HG03378 (cell line): Measurements from ENCODE around the gene STAP1.

ENCODE experiments used
- ATAC-seq: cut with Tn5 transposase; IDR thresholded peaks from one replicate; pipeline ENCODE4 v1.9.1; 2021; ENCODE audit warnings: mild to moderate bottlenecking, moderate library complexity; ENCODE audit not compliant: unreplicated experiment

STAP1 gene

DNA sequence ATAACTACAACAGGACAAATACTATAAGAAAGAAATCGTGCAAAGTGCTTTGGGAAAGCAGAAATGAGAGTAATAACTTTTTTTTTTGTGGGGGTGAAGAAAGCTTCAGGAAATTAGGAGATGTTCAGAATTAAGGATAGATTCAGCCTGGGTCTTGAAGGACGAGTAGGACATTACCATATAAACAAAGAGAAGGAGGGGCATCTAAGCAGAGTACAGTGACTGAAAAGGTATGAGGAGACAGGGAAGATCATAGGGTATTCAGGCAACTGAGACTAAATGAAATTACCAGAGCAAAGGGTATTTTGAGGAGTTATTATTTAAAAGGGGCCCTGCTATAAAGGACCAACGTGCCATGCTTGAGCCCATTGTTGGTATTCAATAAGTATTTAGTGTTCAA lies 3.1 kb upstream of the STAP1 start:
- ATAC-seq = no peak

DNA sequence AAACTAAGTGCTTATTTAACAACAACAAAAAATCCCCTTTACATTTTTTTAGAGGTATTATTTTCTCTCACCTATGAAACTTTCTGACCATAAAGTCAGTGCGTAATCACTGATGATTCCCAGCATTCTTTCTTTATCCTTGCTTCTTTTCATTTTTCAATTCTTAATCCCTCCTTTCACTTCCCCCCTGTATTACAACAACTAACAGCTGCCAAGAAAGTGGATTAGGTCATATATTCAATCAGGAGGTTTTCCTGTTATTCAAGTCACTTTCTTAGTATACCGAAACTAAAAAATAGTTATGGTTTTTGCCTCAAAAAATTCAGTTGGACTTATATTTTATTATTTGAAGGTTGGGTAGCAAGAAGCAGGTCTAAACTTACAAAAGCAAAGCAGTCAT lies 2.1 kb upstream of the STAP1 start:
- ATAC-seq = no peak

DNA sequence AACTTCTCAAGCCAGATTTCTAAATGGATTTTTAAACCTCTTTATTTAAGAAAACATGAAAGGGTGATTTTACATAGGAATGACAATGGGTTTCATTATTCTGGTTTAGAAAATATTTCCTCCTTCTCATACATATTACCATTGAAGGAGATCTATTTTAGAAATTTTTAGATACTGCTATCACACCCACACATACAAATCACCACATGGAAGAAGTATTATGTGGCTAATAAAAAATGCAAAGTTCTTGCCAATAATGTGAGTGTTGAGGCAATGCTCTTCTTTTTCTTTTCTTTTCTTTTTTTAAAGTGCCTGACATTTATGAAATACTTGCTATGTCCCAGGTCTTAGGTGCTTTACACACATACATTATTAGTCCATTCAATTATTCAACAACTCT lies 6.8 kb downstream of the STAP1 start:
- ATAC-seq = no peak

DNA sequence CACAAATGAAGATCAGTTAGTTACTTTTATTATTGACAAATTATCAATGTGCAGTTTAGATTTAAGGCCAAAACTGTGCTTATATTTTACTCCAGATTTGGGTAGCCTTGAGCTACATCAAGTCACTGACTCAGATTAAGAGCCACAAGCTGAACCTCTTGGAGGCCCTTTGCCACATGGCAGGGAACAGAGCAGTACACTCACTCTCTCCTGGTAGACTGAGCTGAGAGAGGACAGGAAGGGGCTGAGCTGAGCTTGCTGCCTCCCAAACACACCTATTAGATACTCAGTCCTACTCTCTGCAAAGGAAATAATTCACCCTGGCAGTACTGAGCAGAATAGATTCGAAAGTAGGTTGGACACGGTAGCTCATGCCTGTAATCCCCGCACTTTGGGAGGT lies 7.8 kb downstream of the STAP1 start:
- no peak for ATAC-seq

DNA sequence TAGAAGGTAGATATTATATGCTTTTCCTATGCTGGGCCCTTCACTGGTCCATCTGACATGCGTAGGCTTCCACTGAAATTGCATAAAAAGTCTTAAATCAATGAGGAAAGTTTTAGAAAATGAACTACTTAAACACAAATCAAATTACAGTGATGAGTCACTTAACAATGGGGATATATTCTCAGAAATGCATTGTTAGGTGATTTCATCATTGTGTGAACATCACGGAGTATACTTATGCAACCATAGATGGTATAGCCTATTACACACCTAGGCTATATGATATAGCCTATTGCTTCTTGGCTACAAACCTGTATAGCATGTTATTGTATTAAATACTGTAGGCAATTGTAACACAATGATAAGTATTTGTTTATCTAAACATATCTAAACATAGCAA lies 10.3 kb downstream of the STAP1 start:
- ATAC-seq = no peak

DNA sequence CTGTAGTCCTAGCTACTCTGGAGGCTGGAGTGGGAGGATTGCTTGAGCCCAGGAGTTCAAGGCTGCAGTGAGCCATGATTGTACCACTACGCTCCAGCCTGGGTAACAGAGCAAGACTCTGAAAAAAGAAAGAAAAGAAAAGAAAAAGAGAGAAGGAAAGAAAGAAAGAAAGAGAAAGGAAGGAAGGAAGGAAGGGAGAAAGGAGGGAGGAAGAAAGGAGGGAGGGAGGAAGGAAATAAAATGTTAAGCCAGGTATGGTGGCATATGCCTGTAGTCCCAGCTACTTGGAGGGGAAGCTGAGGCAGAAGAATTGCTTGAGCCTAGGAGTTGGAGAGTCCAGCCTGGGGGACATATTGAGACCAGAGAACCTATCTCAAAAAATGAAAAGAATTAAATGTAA lies 12.0 kb downstream of the STAP1 start:
- no peak for ATAC-seq

DNA sequence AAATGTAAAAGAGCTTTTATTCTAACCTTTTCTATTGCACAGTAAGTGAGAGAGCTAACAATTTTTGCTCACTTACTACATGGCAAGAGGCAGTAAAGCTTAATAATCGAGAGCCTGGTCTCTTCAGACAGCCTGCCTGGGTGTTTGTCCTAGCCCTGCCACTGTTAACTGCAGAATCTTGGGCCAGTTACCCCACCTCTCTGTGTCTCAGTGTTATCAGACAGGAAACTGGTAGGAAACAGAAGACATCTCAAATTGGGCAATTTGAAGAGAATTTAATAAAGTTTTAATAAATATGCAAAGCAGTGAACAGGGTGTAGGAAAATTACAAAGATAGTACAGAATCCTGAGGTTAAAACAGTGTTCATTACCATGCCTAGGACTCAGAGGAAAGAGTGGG lies 13.4 kb downstream of the STAP1 start:
- ATAC-seq = no peak

DNA sequence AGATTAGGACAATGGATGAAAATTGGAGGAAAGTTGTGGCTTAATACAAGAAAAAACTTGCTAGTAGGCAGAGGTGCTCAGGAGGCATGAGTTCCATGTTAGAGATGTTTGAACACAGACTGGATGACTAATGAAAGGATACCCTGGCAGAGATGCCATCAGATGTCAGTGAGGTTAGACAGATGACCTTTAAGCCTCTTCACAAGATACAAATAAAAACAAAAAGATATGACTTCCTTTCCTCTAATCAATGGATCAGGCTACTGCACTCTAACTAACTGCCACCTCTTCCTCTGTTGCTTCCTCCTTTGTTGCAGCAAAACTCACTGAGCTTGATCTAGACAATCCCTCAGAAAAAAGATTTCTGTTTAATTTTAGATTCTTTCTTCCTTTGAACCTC lies 14.7 kb downstream of the STAP1 start:
- no peak for ATAC-seq

DNA sequence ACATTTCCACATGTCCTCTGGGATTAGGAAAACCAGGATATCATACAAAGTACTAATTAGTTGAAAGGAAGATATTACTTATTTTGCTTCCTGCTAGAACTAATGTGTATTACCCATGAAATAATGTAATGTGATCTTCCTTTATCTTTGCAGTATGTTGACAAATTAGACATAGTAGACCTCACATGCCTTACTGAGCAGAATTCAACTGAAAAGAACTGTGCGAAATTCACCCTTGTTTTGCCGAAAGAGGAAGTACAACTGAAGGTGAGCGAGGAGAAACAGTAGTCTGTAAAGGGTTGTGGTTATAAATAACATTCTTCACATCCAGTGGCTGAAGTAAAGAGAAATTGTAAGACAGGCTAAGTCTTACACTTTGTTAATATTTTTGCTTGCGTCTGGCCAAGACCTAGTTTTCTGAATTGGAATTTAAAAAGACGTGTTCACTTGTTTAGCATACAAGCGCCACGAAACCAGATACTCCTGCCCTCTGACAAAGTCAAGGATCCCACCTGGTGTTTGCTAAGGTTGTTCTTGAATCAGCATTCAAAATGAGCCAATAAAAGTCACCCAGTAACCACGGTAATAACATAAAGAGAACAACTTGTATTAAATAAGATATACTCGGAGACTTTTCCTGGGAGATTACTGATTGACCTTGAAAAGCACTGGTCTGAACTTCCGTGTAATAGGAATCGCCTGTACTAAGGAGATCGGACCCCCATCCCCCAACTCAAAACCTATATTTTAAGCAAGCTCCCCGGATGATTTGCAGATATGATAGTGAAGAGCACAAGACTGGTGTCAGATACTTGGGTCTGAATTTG lies 16.9 kb downstream of the STAP1 start:
- peak; percentile 94 for ATAC-seq

DNA sequence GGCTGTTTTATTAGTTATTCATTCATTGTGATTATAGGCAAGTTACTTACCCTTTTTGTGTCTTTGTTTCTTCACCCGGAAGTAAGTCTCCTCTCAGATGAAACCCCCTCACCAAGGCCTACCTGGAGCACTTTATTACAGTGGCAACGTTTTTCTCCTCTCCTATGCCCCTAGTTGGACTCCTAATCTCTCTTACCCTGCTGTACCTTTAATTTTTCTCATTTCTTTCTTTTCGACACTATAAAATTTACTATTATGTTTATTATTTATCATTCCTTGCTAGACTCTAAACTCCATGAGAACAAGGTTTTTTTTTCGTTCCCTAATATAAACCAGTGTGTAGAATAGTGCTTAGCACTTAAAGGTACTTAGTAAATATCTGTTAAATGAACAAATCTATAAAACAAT lies 17.5 kb downstream of the STAP1 start:
- no peak for ATAC-seq

DNA sequence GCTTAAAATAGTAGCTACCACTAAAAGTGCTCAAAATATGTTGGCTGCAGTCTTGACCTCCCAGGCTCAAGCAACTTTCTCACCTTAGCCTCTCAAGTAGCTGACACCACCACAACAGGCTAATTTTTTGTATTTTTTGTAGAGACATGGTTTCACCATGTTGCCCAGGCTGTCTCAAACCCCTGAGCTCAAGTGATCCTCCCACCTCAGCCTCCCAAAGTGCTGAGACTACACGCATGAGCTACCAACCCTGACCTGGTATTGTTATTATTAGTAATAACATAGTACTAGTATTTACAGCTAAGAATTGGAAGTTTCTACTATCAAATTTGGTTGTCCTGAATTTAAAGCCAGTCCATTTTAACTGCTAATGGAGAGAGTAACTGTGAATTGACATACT lies 18.0 kb downstream of the STAP1 start:
- peak; percentile 55 for ATAC-seq

DNA sequence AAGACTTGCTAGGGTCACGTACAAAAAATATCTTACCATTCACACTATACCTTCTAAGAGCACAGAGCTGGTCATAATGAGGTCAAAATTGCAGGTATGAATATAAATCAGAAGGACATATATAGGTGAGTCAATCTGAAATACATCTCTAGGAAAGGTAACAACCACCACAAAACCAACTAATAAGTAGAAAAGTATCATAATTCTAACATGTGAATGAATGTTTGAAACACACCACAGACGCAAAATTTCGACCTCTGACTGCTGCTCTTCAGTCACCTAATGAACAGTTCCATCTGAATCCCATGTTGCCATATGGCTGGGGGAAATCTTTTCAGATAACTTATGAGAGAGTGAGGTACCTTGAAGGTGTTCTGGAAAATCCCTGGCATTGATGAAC lies 22.1 kb downstream of the STAP1 start:
- no peak for ATAC-seq

DNA sequence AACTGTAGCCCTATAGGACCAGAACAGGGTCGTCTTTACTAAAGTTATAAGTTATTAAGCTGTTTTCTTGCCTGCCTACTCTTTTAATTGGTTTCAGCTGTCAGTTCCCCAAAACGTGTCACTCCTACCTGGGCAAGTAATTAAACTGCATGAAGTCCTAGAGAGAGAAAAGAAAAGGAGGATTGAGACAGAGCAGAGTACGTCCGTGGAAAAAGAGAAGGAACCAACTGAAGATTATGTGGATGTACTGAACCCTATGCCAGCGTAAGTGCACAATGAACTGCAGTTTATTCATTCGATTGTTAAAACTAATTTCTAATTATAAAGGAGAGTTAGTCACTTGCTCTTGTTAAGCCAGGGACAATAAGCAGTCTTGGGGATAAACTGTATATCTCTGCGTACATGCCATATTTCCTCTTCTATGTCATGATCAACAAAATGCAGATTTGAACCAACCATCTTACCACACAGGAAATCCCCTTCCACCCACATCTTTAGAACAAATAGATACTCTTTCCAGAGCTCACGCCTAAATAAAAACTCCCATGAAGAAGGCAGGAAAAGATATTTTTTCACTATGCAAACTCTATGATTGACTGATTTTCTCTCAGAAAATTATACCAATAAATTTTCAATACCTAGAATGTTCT lies 22.8 kb downstream of the STAP1 start:
- ATAC-seq = peak; percentile 67

DNA sequence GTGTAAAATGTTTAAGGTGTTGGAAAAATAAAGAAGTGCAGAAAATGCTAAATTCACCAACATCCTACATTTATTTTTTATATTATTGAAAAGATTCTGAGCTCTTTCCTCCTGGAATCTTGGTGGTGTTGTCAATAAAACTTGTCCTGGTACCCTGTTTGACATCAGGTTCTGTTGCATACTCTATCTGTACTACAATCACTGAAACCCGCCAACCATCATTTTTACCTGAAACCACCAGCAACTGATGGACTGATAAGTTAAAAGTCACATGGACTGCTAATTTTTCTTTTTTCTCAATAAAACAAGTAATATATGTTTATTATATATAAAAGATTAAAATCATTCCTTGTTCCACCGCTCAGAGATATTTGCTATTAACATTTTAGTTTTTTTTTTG lies 23.4 kb downstream of the STAP1 start:
- no peak for ATAC-seq

DNA sequence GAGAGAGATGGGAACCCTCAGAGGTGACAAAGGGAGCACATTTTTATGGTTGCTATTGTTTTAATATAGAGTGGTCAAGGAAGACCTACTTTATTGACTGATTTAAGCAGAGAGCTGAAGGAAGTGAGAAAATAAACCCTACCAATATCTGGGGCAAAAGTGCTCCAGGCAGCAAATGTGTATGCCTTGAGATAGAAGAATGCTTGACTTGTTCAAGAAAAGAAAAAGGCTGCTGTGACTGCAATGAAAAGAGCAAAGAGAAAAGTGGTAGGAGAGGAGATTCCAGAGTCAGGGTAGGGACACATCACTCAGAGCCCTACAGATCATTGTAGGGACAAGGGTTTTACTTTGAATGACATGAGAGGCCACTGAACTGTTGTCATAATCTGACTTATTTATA lies 26.0 kb downstream of the STAP1 start:
- ATAC-seq = no peak

DNA sequence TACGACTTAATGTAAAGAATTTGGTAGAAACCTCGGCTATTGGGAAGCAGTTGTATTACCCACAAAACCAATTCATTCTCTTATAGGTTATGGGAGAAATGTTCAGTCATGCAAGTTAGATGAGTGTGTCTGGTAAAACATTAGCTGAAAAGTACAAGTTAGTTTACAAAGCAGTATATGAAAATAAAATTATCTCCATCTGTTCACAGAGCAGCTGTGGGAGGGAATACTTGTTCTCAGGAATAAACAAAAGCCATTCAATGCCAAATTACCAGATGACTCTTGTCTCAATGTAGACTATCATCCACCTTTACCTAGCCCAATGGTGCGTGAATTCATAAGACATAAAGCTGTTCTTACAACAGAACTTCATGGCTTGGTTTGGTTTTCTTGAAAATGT lies 28.6 kb downstream of the STAP1 start:
- no peak for ATAC-seq

DNA sequence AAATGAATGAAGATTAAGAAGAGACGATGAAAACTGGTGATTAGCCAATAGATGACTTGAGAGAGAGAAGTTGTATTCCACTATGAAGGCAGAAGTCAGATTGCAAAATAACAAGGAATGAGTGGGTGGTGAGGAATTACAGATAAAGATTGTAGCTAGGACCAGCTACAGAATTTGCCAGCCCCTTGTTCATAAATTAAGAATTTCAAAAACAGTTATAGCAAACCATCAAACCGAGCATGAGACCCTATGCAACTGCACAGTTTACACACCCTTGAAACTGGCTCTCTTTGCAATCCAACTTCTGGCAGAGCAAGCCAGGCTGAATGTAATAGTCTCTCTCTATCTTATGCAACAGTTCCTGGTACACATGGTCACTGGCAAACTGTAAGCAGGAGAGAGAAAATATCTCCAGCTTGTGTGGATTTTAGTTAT lies 35.2 kb downstream of the STAP1 start:
- ATAC-seq = no peak

DNA sequence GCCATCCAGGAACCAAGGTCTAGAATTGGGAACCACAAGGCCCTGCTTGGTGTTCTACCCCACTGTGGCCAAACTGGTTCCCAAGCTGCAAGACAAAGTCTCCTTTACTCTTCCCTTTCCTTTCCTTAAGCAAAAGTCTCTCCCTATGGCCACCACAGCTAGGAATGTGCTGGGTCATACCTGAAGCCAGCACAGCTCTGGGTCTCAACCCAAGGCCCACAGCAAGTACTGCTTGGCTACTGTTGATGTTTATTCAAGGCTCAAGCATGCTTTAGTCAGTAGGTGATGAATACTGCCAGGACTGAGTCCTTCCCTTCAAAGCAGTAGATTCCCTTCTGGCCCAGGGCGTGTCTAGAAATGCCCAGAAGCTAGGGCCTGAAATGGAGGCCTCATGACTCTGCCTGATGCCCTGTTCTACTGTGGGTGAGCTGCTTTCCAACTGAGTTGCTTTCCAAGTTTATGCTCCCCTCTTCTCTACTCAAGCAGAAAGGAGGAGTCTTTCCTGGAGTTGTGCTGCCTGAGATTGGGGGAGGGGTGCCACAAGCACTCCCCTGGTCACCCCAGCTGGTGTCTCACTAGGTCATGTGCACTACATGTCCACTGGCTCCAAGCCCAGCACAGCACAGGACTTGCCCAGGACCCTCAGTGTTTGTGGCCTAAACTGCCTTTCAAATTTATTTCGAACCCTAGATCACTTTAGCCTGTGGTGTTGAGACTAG lies 44.9 kb downstream of the STAP1 start:
- ATAC-seq = no peak

DNA sequence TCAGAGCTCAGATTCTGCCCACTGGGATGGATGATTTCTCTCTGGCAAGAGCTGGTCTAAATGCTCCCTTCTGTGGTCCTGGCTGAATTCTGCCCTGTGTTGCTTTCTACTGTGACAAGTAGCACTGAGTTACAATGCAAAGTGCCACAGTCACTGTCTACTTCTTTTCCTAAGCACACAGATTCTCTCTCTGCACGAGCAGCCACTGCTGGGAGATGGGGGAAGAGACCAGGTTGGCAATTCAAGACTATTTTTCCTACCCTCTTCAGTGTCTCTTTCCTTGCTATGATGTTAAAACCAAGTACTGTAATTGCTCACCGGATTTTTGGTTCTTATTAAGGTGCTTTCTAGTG lies 45.5 kb downstream of the STAP1 start:
- ATAC-seq = no peak

DNA sequence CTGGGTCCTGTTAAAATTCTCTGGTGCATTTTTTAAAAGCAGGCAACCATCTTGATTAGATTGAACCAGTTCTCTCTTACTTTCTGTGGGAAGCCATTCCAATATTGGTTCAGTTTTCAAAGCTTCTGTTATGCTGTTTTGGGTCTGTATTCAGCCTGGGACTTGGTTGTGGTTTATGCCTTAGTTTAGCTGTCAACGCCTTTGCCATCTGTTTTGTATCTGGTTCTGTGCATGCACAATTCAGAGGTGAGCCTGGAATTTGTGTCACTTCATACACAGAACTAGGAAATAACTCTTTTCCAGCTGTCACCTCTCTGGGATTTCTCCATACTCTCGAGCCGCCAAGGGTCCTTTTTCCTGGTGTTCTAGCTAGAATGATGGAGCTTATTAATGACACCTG lies 46.2 kb downstream of the STAP1 start:
- ATAC-seq = no peak

DNA sequence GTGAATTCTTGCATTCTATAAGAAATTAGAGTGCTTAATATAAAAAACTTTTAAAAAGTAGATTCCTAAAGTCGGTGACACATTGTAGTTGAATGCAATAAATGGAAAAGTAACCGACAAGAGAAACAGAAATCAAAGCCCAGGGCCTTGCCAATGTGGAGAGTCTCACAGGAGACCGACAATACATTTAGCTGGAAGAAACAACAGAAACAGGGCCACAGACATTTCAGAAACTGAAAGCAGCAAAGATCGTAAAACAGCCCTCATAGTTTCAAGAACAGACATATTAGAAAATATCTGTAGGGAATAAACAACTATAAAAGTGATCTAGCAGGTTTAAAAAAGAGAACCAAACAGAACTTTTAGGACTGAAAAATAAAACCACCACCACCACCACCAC lies 49.5 kb downstream of the STAP1 start:
- ATAC-seq = no peak

DNA sequence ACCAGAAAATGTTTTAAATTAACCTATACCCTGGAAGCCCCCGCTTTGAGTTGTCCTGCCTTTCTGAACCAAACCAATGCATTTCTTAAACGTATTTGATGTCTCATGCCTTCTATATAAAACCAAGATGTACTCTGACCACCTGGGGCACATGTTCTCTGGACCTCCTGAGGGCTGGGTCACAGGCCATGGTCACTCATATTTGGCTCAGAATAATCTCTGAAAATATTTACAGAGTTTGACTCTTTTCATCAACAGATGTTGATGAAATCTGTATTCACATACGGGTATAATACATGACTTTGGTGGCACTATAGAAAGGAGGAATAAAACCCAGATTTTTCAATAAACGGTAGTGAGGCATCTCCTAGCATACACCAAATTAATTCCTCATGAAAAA lies 55.7 kb downstream of the STAP1 start:
- ATAC-seq = no peak
